ENCODE measurements around the gene AXDND1. TPM values are rescaled to one million over a fixed set of nuclear protein-coding genes. Genes with fewer than 3 reads are reported as not detected.
"Not testable (repeated sequence)": the region's sequence is repeated elsewhere in the genome, so short reads cannot be mapped to it uniquely, and the experiment has no call there.

The AXDND1 gene
- total and polyA plus RNA-seq, 9 of the 15 experiments (the other 6 are each of a cell fraction or from before 2014, with no cell fraction given) = 0.03 to 0.13 (median 0.06) TPM; not detected in 5

DNA sequence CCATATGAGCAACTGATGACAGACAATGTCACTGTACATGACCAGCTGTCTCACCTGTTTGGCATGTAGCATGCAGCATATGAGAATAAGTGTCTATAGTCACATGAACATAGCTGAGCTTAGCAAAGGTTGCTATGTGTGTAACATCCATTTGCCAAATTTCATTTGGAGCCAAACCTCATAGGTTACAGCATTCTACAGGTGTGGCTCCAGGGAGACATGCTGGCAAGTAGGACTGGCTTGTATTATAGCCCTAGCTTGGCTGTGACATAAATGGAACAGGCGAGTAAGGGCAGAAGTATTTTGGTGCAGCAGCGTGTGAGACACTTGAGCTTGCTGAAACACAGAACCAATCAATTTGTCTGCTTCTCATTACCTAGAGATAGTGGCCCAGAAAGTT lies 74.5 kb downstream of the AXDND1 start:
- POLR2A ChIA-PET = interaction anchor here (1.0 kb wide), 1 partner anchor 137 kb away, joined by 3 read pairs; no protein-coding TSS in a partner anchor
- H2AFZ ChIP-seq (ENCODE audit: low read depth, low read length); H3K36me3 ChIP-seq (ENCODE audit: control insufficient read depth, insufficient read depth, low read length); FAIRE-seq; H3K4me3 ChIP-seq; H3K9me3 ChIP-seq (replicated peaks; ENCODE audit: control insufficient read depth, insufficient read depth, low read depth, low read length); ATAC-seq; DNase-seq (ENCODE audit: extremely low read depth in 1 of 4, low spot score in 3 of 4); in situ Hi-C loops (cut with MboI); H4K20me1 ChIP-seq (replicated peaks; ENCODE audit: control insufficient read depth, insufficient read depth, low read length); H3K9me1 ChIP-seq (ENCODE audit: control insufficient read depth, insufficient read depth, low read length); H3K4me2 ChIP-seq (ENCODE audit: insufficient read depth, low read length); BruUV-seq (replicated peaks); CTCF ChIA-PET (ENCODE audit: low intra/inter-chr PET ratio); H3K9ac ChIP-seq (ENCODE audit: insufficient read depth in 1 of 2, low read depth in 2 of 2, low read length in 2 of 2); H3K27ac ChIP-seq (ENCODE audit: extremely low read depth, low read depth, low read length); H3K4me1 ChIP-seq (replicated peaks in 1 of 2; ENCODE audit: control insufficient read depth in 2 of 2, insufficient read depth in 2 of 2, low read length in 2 of 2); H3K79me2 ChIP-seq (ENCODE audit: control insufficient read depth, insufficient read depth, low read length); intact Hi-C loops (cut with micrococcal nuclease): not testable (repeated sequence)
- WGBS (ENCODE audit: insufficient coverage, low coverage, missing lambda C conversion rate) = 0% methylated on average over 2 of the region's 2 CpGs
- peaks cover 6 to 29% of the 10 kb centered on the region in 2 experiments for H3K27me3 ChIP-seq (ENCODE audit: control insufficient read depth in 2 of 2, insufficient read depth in 2 of 2, low read length in 2 of 2)

DNA sequence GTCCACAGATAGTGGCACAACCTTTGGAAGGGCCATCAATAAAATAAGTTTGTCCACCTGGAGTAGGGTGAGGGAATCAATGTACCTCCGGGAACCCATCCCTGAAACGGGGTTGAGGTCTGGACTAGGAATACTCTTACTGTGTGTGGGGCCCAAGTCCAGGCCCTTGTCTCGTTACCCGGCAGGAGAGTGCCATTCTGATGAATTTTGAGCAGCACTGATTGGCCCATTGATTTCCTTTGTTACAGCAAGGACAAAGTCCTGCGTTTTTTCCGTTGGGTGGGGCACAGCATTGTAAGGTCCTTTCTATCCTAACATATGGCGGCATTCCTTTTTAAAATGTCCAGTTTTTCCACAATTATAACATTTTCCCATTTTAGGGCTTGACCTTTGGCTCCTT lies 75.2 kb downstream of the AXDND1 start:
- in situ Hi-C loops (cut with MboI) (no loop called here), intact Hi-C loops (cut with micrococcal nuclease) (no loop called here)
- Histone ChIP-seq H4K20me1 (replicated peaks; ENCODE audit: control insufficient read depth, insufficient read depth, low read length) (no peaks in the 10 kb centered on the region), H3K9me3 (replicated peaks; ENCODE audit: control insufficient read depth, insufficient read depth, low read depth, low read length) (no peaks in the 10 kb centered on the region), H3K27ac (ENCODE audit: extremely low read depth, low read depth, low read length) (no peak overlapping the region), H3K79me2 (ENCODE audit: control insufficient read depth, insufficient read depth, low read length) (no peaks in the 10 kb centered on the region), H3K4me3 (no peak overlapping the region), H2AFZ (ENCODE audit: low read depth, low read length) (no peak overlapping the region), H3K9ac (ENCODE audit: insufficient read depth in 1 of 2, low read depth in 2 of 2, low read length in 2 of 2) (no peak overlapping the region), H3K36me3 (ENCODE audit: control insufficient read depth, insufficient read depth, low read length) (no peaks in the 10 kb centered on the region), H3K4me2 (ENCODE audit: insufficient read depth, low read length) (no peak overlapping the region), H3K9me1 (ENCODE audit: control insufficient read depth, insufficient read depth, low read length) (no peaks in the 10 kb centered on the region), H3K27me3 (ENCODE audit: control insufficient read depth in 2 of 2, insufficient read depth in 2 of 2, low read length in 2 of 2) (peaks cover 6 to 29% of the 10 kb centered on the region in 2 experiments), H3K4me1 (replicated peaks in 1 of 2; ENCODE audit: control insufficient read depth in 2 of 2, insufficient read depth in 2 of 2, low read length in 2 of 2) (no peaks in the 10 kb centered on the region)
- WGBS (ENCODE audit: insufficient coverage, low coverage, missing lambda C conversion rate) = 2% methylated on average over 7 of the region's 7 CpGs
- ChIA-PET CTCF (ENCODE audit: low intra/inter-chr PET ratio) (no interaction called here), POLR2A (interaction anchor here (0.8 to 1.0 kb wide), 2 partner anchors 136 to 154 kb away, joined by 3 read pairs; no protein-coding TSS in a partner anchor)
- no peak for FAIRE-seq
- BruUV-seq (replicated peaks) = no TSS peak
- DNase-seq (ENCODE audit: extremely low read depth in 1 of 4, low spot score in 3 of 4) = no peak
- ATAC-seq = no peak
- TF ChIP-seq TBP (optimal IDR thresholded peaks at IDR 0.05; ENCODE audit: low read depth, low read length) (no peak), CXXC5 (CRISPR knock-in tag; IDR thresholded peaks at IDR 0.05) (no peak), ZNF232 (CRISPR knock-in tag; IDR thresholded peaks at IDR 0.05) (no peak), RB1 (IDR thresholded peaks at IDR 0.05; ENCODE audit: low read depth) (no peak), KLF6 (CRISPR knock-in tag; IDR thresholded peaks at IDR 0.05; ENCODE audit: borderline replicate concordance) (no peak)
- TF ChIP-seq, protein P1, sequence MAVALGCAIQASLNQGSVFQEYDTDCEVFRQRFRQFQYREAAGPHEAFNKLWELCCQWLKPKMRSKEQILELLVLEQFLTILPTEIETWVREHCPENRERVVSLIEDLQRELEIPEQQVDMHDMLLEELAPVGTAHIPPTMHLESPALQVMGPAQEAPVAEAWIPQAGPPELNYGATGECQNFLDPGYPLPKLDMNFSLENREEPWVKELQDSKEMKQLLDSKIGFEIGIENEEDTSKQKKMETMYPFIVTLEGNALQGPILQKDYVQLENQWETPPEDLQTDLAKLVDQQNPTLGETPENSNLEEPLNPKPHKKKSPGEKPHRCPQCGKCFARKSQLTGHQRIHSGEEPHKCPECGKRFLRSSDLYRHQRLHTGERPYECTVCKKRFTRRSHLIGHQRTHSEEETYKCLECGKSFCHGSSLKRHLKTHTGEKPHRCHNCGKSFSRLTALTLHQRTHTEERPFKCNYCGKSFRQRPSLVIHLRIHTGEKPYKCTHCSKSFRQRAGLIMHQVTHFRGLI (CRISPR knock-in tag; IDR thresholded peaks at IDR 0.05) = no peak
- TF ChIP-seq, protein P2, sequence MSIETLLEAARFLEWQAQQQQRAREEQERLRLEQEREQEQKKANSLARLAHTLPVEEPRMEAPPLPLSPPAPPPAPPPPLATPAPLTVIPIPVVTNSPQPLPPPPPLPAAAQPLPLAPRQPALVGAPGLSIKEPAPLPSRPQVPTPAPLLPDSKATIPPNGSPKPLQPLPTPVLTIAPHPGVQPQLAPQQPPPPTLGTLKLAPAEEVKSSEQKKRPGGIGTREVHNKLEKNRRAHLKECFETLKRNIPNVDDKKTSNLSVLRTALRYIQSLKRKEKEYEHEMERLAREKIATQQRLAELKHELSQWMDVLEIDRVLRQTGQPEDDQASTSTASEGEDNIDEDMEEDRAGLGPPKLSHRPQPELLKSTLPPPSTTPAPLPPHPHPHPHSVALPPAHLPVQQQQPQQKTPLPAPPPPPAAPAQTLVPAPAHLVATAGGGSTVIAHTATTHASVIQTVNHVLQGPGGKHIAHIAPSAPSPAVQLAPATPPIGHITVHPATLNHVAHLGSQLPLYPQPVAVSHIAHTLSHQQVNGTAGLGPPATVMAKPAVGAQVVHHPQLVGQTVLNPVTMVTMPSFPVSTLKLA (conservative IDR thresholded peaks at IDR 0.05) = no peak
- TF ChIP-seq, protein P3, sequence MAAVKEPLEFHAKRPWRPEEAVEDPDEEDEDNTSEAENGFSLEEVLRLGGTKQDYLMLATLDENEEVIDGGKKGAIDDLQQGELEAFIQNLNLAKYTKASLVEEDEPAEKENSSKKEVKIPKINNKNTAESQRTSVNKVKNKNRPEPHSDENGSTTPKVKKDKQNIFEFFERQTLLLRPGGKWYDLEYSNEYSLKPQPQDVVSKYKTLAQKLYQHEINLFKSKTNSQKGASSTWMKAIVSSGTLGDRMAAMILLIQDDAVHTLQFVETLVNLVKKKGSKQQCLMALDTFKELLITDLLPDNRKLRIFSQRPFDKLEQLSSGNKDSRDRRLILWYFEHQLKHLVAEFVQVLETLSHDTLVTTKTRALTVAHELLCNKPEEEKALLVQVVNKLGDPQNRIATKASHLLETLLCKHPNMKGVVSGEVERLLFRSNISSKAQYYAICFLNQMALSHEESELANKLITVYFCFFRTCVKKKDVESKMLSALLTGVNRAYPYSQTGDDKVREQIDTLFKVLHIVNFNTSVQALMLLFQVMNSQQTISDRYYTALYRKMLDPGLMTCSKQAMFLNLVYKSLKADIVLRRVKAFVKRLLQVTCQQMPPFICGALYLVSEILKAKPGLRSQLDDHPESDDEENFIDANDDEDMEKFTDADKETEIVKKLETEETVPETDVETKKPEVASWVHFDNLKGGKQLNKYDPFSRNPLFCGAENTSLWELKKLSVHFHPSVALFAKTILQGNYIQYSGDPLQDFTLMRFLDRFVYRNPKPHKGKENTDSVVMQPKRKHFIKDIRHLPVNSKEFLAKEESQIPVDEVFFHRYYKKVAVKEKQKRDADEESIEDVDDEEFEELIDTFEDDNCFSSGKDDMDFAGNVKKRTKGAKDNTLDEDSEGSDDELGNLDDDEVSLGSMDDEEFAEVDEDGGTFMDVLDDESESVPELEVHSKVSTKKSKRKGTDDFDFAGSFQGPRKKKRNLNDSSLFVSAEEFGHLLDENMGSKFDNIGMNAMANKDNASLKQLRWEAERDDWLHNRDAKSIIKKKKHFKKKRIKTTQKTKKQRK (IDR thresholded peaks at IDR 0.05; ENCODE audit: borderline replicate concordance, low read depth, low read length) = no peak

Data from K562 (cell line).